ENCODE measurements around the gene KCNQ1. TPM values are rescaled to one million over a fixed set of nuclear protein-coding genes. Genes with fewer than 3 reads are reported as not detected.

Gene KCNQ1
- total and polyA plus RNA-seq, 2 donors (not counting 3 experiments of a cell fraction or from before 2014, with no cell fraction given), result 0.07 to 0.09 TPM

GRCh38 chr11:2575591-2576051 lies 130.8 kb downstream of the KCNQ1 start:
- TF ChIP-seq FOS (IDR thresholded peaks at IDR 0.05; ENCODE audit: borderline replicate concordance, insufficient read depth, low read length), result no peak
- no peak for TF ChIP-seq EZH2 (IDR thresholded peaks at IDR 0.05; ENCODE audit: borderline replicate concordance, low read depth, low read length, severe bottlenecking)
- TF ChIP-seq POLR2AphosphoS5 (IDR thresholded peaks at IDR 0.05; ENCODE audit: insufficient read depth, low read depth, low read length), result no peak
- no peak for TF ChIP-seq JUN (IDR thresholded peaks at IDR 0.05; ENCODE audit: borderline replicate concordance, insufficient read depth, insufficient read length, low read depth)
- TF ChIP-seq MYC (IDR thresholded peaks at IDR 0.05; ENCODE audit: low read depth, low read length), result no peak
- TF ChIP-seq POLR2A (IDR thresholded peaks at IDR 0.05; ENCODE audit: low read depth, low read length), result no peak
- no peak for TF ChIP-seq GATA2 (IDR thresholded peaks at IDR 0.05; ENCODE audit: insufficient read depth, insufficient read length, low read depth, low read length)
- no peak for TF ChIP-seq CTCF (IDR thresholded peaks at IDR 0.05; ENCODE audit: extremely low read depth in 1 of 2, insufficient read depth in 1 of 2, low read depth in 1 of 2, low read length in 2 of 2)
- no peak for TF ChIP-seq MAX (IDR thresholded peaks at IDR 0.05; ENCODE audit: insufficient read depth, insufficient read length)
- no peaks in the 10 kb centered on the region for H3K27me3 ChIP-seq (ENCODE audit: control insufficient read depth in 2 of 2, insufficient read depth in 2 of 2, low read length in 2 of 2)
- dilution Hi-C loops (cut with MboI; ENCODE audit: extremely low pct_ligation_motif_present, low sequenced_read_pairs), result no loop called here
- no peak overlapping the region for H2AFZ ChIP-seq (ENCODE audit: low read depth, low read length)
- no peak overlapping the region for H3K4me2 ChIP-seq (ENCODE audit: insufficient read depth, low read length)
- no peak overlapping the region for H3K27ac ChIP-seq (ENCODE audit: insufficient read depth, low read depth, low read length)
- no peak overlapping the region for H3K9ac ChIP-seq (replicated peaks; ENCODE audit: extremely low read depth, insufficient read depth, low read length)
- no peaks in the 10 kb centered on the region for H3K4me1 ChIP-seq (ENCODE audit: control insufficient read depth, extremely low read depth, insufficient read depth, low read length)
- no peaks in the 10 kb centered on the region for H3K36me3 ChIP-seq (ENCODE audit: control insufficient read depth in 2 of 2, extremely low read depth in 1 of 2, insufficient read depth in 2 of 2, low read length in 2 of 2)
- H4K20me1 ChIP-seq (replicated peaks; ENCODE audit: control insufficient read depth, extremely low read depth, insufficient read depth, low read length), result no peaks in the 10 kb centered on the region
- POLR2A ChIA-PET, result no interaction called here
- no peak for DNase-seq (ENCODE audit: low read depth, low spot score)
- H3K79me2 ChIP-seq (ENCODE audit: control insufficient read depth, insufficient read depth, low read length), result no peaks in the 10 kb centered on the region
- H3K4me3 ChIP-seq (replicated peaks in 1 of 3; ENCODE audit: insufficient read depth in 1 of 3, low read depth in 1 of 3, low read length in 3 of 3), result no peak overlapping the region
- intact Hi-C loops (cut with micrococcal nuclease), result no loop called here
- no TSS peak for BruUV-seq (replicated peaks)
- CTCF ChIA-PET, result no interaction called here
- no peak for FAIRE-seq
- no peaks in the 10 kb centered on the region for H3K9me3 ChIP-seq (replicated peaks; ENCODE audit: control insufficient read depth, insufficient read depth, low read length)
- no peaks in the 10 kb centered on the region for H3K9me1 ChIP-seq (replicated peaks; ENCODE audit: control insufficient read depth, extremely low read depth, insufficient read depth, low read length)
